CD4-positive, alpha-beta T cell treated with Interleukin-6 for 4 hours (primary cell): Measurements from ENCODE around the gene ADAM12.

Experiments used
- DNase-seq: peaks from one replicate; pipeline ENCODE4 v3.0.0-alpha.2; 2020; ENCODE audit warnings: mixed read lengths

ADAM12 gene

DNA sequence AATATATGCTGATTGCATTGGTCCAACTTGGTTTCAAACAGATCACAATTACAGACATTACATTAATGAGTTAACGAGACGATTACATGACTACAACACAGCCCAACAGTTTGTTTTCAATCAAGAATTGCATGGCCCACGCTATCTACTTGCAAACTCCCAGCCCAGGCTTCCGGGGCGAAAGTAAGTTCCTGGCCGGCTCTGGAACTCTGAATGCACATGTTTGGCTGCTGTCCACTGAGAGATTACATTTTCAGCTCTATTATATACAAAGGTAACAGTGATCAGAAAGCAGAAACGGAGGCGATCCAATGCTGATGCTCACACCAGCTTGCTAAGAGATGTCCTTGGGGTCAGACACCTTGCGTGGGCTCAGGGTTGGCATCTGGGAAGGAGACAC is 285.6 kb downstream of the ADAM12 start:
- DNase-seq = no peak

DNA sequence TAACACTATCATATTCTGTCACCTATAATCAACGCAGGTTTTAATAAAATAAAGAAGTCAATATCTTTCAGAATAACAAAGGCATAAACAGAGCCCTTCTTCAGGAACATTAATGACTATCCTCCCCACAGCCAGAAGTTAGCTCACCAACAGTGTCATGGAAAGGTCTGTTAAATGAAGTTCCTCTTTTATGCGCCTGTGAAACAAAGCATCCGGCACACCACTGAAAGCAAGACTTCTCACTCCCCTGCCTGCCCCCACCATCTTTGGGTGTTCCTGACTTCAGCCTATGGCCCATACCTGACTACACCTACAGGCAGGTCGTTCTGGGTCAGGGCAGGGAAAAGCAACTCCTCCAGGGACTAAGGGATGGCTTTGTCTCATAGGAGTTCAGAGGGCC is 286.5 kb downstream of the ADAM12 start:
- DNase-seq = no peak

DNA sequence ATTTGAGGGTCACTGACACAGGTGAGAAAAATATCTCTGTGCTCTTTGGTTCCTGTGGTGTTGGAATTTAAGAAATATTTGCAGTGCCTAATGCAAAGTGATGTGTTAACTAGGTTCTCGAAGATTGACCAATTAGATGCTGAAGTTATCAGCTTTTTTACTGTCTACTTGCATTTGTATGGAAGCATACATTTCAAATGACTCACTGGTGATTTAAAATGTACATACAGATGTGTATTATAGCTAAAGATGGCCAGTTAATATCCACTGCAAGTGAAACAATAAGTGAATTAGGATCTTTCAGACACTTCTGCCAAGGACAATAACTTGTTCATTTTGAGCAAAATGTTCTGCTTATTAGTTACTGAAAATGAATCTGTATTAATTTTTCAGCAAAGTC is 287.0 kb downstream of the ADAM12 start:
- no peak for DNase-seq

GRCh38 chr10:126099366-126099765 is 288.9 kb downstream of the ADAM12 start:
- no peak for DNase-seq

GRCh38 chr10:126098226-126098581 is 290.1 kb downstream of the ADAM12 start:
- no peak for DNase-seq

DNA sequence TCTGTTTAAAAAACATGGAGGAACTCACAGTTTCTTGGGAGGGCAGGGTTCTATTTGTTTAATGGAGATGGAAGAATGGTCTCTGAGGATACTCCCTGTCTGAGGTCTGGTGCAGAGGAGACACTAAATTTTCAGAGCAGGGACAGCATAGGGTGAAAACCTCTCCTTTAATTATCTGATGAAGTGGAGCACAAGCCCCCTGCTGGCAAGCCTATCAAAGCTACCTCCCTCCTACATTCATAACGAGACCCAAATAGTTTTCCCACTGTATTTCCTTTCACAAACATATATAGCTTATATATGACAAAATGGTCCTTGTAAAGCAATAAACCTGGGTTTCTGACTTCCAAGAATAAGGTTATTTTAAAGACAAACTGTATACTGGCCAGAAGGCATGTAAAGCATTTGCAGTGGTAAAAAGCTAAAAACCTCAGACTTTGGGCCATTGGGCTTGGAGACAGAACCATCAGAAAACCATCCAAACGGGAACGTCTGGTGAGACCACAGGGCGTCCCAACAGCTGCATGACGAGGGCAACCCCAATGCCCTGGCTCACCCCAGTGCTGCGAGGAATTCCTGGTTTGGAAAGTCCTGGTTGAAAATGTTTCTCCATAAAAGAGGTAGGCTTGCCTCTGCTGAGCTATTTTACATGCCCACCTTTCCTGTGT is 290.6 kb downstream of the ADAM12 start:
- peak; percentile 4 for DNase-seq

GRCh38 chr10:126094537-126094936 is 293.7 kb downstream of the ADAM12 start:
- DNase-seq = no peak

- DNase-seq = no peak
Measured at GRCh38 chr10:126092366-126093215, 295.7 kb downstream of the ADAM12 start.

- no peak for DNase-seq
Measured at GRCh38 chr10:126090911-126091728, 297.2 kb downstream of the ADAM12 start.

GRCh38 chr10:126090443-126090842 is 297.8 kb downstream of the ADAM12 start:
- DNase-seq = no peak

DNA sequence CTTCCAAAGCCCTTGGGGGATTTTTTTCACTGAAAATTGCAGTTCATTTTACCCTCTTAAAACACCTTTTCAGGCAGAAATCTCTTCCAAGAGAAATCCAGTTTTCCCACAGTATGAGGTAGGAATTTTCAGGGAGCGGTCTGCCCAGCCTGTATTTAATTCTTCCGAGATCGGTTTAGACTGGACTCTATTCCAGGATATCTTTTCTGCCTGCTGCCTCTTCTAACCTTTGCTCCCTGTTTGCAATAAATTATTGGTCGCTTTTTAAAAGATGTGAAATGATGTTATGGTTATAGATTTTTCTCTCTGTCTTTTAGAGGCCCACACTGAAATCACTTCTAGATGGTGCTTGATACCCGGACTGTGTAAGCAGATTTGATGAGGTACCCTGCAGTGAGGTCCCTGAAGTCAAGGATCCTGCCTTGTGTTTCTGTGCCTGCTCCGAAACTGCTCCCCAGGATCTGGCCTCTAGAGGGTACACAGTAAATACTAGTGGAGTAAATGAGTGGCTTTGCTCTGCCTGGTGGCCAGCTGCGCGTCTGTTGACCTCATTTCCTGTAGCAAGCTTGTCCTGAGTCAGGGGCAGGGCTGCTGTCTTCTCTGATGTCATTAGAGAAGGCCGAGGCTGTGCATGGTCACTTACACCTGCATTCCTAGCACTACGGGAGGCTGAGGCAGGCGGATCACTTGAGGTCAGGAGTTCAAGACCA is 300.3 kb downstream of the ADAM12 start:
- no peak for DNase-seq

- no peak for DNase-seq
Measured at GRCh38 chr10:126087153-126087680, 301.1 kb downstream of the ADAM12 start.

GRCh38 chr10:126085806-126086205 is 302.5 kb downstream of the ADAM12 start:
- DNase-seq = no peak

GRCh38 chr10:126084369-126084768 is 303.9 kb downstream of the ADAM12 start:
- DNase-seq = no peak

DNA sequence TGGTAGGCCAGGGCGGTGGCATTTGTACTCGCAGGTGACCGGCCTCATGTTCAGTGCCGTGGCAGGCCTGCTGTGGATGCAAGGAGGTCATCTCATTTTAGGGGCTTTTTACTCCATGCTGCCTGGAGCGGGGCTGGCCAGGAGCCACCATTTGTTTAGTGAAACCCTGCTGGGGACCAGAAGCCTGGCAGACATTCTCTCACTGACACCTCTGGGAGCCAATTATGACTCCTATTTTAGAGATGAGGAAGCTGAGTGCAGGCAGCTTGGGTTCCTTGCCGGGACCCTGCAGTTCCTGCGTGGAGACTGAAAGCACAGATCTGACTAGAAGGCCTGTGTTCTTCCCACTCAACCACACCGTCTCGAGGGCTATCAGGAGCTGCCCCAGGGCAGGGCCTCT is 305.3 kb downstream of the ADAM12 start:
- no peak for DNase-seq

DNA sequence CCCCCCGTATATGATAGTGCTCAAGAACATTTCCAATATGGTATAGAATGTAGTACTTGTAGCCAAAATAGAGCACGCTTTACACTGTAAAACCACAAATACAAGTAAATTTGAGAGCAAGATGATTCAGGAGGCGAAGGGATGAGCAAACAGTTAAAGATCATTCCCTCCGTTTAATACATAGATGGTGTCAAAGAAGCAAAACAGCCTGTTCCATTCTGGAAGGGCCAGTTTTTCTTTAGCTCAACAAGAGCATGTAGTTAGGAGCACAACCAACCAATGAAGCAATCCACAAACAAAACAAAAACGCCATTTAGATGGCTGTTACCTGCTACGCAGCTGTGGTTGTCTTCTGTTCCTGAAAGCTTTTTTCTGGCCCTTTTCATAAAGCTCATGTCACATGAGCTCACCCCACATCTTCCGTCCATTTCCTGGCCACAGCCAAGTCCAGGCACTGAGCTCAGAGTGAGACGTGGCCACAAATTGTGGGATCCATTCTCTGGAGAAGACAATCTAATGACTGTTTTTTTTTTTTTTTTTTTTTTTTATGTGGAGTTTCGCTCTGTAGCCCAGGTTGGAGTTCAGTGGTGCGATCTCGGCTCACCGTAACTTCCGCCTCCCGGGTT is 306.3 kb downstream of the ADAM12 start:
- no peak for DNase-seq

DNA sequence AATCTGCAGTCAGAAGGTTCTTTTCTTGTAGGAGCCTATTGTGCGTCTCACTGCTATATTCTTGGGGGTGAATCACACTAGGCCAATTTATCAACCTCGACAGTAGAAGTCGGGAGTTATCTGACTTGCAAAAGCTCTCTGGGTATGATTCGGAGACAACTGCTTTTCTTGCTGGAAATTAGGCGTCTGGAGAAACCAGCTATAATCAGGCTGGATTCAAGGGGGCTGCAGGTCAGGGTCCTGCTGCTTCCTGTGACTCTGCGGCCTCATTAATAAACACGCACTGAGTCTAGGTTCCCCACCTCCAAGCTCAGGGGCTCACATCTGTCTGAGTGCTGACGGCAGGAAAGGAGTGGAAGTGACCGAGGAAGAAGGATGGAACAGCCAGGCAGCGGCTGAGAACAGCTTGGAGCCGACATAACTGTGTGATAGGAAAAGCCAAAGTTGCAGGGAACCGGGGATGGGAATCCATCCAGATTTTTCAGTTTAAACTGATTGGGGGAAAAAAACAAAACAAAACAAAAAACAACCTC is 307.3 kb downstream of the ADAM12 start:
- no peak for DNase-seq

DNA sequence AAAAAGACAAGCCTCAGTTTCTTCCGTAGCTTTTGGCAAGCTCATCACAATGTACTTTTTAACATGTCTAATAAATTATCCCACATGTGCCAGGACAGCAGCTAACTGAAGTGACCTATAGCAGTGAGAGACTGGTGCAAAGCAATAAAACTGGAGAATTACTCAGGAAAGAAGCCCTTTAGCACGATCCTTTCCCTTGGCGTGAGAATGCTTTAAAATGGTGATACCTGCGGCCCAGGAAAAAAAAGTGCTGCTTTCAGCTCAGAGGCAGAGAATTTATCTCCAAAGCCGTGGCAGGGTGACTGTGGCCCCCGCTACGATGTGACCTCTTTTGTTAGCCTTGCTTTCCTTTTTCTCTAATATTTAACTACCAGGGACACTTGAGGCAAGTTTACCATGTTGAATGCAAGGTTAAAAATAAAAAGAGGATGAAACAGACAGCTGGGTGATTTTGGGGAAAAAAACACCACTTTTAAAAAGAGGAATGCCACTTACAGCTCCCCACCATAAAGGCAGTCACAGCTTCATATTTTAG is 307.9 kb downstream of the ADAM12 start:
- no peak for DNase-seq

GRCh38 chr10:126075009-126075408 is 313.3 kb downstream of the ADAM12 start:
- DNase-seq = no peak

DNA sequence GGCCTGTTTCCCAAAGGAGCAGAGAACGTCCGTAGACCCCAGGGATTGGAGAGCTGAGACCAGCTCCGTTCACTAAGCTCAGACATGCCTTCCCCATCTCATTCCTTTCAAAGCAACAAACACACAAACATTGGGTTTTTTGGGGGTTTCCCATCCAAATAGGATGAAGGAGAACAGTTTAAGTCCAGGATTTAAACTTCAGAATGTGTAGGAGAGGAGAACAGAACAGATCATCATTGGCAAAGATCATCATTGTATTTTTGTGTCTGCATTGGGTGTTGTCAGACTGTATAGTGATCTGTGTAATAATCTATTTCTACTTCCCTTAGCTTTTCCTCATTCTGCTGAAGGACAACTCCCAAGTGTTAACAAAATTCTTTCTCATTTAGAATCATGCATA is 314.0 kb downstream of the ADAM12 start:
- DNase-seq = no peak

DNA sequence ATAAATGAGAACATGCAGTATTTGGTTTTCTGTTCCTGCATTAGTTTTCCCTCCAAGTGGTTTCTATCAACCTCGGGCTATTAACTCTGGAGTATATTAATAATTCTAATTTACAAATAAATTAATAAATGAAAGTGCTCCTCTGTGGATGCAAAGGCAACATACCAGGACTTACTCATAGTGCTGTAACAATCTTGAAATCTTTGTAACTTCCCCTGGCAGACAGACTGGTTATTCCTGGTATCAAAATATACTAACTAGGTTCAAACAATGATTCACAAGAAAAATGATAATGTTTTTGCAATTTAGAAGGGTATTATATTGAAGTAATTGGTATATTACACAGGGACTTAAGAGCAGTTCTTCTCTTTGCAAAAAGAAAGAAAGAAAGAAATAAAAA is 314.7 kb downstream of the ADAM12 start:
- DNase-seq = no peak

GRCh38 chr10:126072622-126073021 is 315.7 kb downstream of the ADAM12 start:
- DNase-seq = no peak
